ENCODE results near the gene PRSS37.
"Not testable (repeated sequence)": the region's sequence is repeated elsewhere in the genome, so short reads cannot be mapped to it uniquely, and the experiment has no call there.

The PRSS37 gene

GRCh38 chr7:141841385-141841784 lies at the start of gene PRSS37:
PRSS37 (minus strand) TSS chr7:141841485; CDS start chr7:141841049, 436 bp downstream.
- DNase-seq (ENCODE audit: low read depth, low spot score), result no peak

GRCh38 chr7:141889321-141889720 lies 48.0 kb upstream of the PRSS37 start:
- DNase-seq (ENCODE audit: low read depth, low spot score), result no peak

GRCh38 chr7:141884539-141885225 lies 43.4 kb upstream of the PRSS37 start:
- no peak for DNase-seq (ENCODE audit: low read depth, low spot score)

- no peak for DNase-seq (ENCODE audit: low read depth, low spot score)
Measured at GRCh38 chr7:141880960-141881359, 39.7 kb upstream of the PRSS37 start.

- no peak for DNase-seq (ENCODE audit: low read depth, low spot score)
Measured at GRCh38 chr7:141877365-141877764, 36.1 kb upstream of the PRSS37 start.

GRCh38 chr7:141876371-141876770 lies 35.1 kb upstream of the PRSS37 start:
- DNase-seq (ENCODE audit: low read depth, low spot score), result no peak

- no peak for DNase-seq (ENCODE audit: low read depth, low spot score)
Measured at GRCh38 chr7:141875453-141875852, 34.2 kb upstream of the PRSS37 start.

- no peak for DNase-seq (ENCODE audit: low read depth, low spot score)
Measured at GRCh38 chr7:141874787-141875186, 33.5 kb upstream of the PRSS37 start.

GRCh38 chr7:141872931-141873330 lies 31.6 kb upstream of the PRSS37 start:
- DNase-seq (ENCODE audit: low read depth, low spot score), result no peak

GRCh38 chr7:141866974-141867373 lies 25.7 kb upstream of the PRSS37 start:
- DNase-seq (ENCODE audit: low read depth, low spot score), result no peak

- DNase-seq (ENCODE audit: low read depth, low spot score), result no peak
Measured at GRCh38 chr7:141864765-141865447, 23.6 kb upstream of the PRSS37 start.

GRCh38 chr7:141860207-141860606 lies 18.9 kb upstream of the PRSS37 start:
- DNase-seq (ENCODE audit: low read depth, low spot score), result no peak

- DNase-seq (ENCODE audit: low read depth, low spot score), result no peak
Measured at GRCh38 chr7:141847996-141848395, 6.7 kb upstream of the PRSS37 start.

- no peak for DNase-seq (ENCODE audit: low read depth, low spot score)
Measured at GRCh38 chr7:141844256-141844655, 3.0 kb upstream of the PRSS37 start.

- no peak for DNase-seq (ENCODE audit: low read depth, low spot score)
Measured at GRCh38 chr7:141842904-141843303, 1.6 kb upstream of the PRSS37 start.

GRCh38 chr7:141840708-141841107 lies 577 bp downstream of the PRSS37 start:
- DNase-seq (ENCODE audit: low read depth, low spot score), result no peak

GRCh38 chr7:141839256-141839655 lies 2.0 kb downstream of the PRSS37 start:
- DNase-seq (ENCODE audit: low read depth, low spot score), result no peak

GRCh38 chr7:141838581-141838980 lies 2.7 kb downstream of the PRSS37 start:
- no peak for DNase-seq (ENCODE audit: low read depth, low spot score)

- DNase-seq (ENCODE audit: low read depth, low spot score), result no peak
Measured at GRCh38 chr7:141837683-141838082, 3.6 kb downstream of the PRSS37 start.

GRCh38 chr7:141822432-141822831 lies 18.9 kb downstream of the PRSS37 start:
- DNase-seq (ENCODE audit: low read depth, low spot score), result not testable (repeated sequence)

- no peak for DNase-seq (ENCODE audit: low read depth, low spot score)
Measured at GRCh38 chr7:141820067-141820466, 21.2 kb downstream of the PRSS37 start.

GRCh38 chr7:141792526-141792925 lies 48.8 kb downstream of the PRSS37 start:
- DNase-seq (ENCODE audit: low read depth, low spot score), result no peak

- no peak for DNase-seq (ENCODE audit: low read depth, low spot score)
Measured at GRCh38 chr7:141789917-141790316, 51.4 kb downstream of the PRSS37 start, which contains the start of gene TAS2R5. TAS2R5 (plus strand) TSS chr7:141790217; CDS start chr7:141790362, 145 bp downstream.
